Heart left ventricle (tissue), 16 donors: ENCODE measurements around the gene CNR2. TPM values are rescaled to one million over a fixed set of nuclear protein-coding genes. Genes with fewer than 3 reads are reported as not detected.
A peak's percentile ranks its signal among the peaks of the same experiment; 100 is the strongest.
"Not testable (repeated sequence)": the region's sequence is repeated elsewhere in the genome, so short reads cannot be mapped to it uniquely, and the experiment has no call there.

Experiments used
- ATAC-seq, 4 donors: fragments of 200-7000 bp; cut with Tn5 transposase; one replicate each; pipeline ENCODE4 v1.9.1; 2020 to 2022; ENCODE audit warnings: moderate library complexity in 4 of 4, mild to moderate bottlenecking in 3 of 4, moderate number of reproducible peaks in 1 of 4
- DNase-seq, 5 donors: peaks; one replicate each; pipeline ENCODE4 v3.0.0-alpha.2; 2020
- H3K27ac ChIP-seq, 12 donors: fragments of 200-600 bp; sonication (generic) in 4 of 12; one replicate each; pipeline versions ENCODE4 v1.5.0 to v1.8.0; 2016 to 2022; ENCODE audit warnings: mild to moderate bottlenecking in 2 of 12
- H3K27me3 ChIP-seq, 9 donors: fragments of 200-600 bp; sonication (generic) in 2 of 9; one replicate each; pipeline versions ENCODE4 v1.5.1 to v1.8.0; 2016 to 2022; ENCODE audit warnings: mild to moderate bottlenecking in 3 of 9
- H3K36me3 ChIP-seq, 9 donors: fragments of 200-600 bp; sonication (generic) in 2 of 9; one replicate each; pipeline versions ENCODE4 v1.5.0 to v1.8.0; 2018 to 2022; ENCODE audit warnings: mild to moderate bottlenecking in 2 of 9
- H3K4me1 ChIP-seq, 12 donors: fragments of 200-600 bp; sonication (generic) in 4 of 12; one replicate each; pipeline versions ENCODE4 v1.5.0 to v1.8.0; 2016 to 2022; ENCODE audit warnings: mild to moderate bottlenecking in 3 of 12
- H3K4me3 ChIP-seq, 12 donors: fragments of 200-600 bp; sonication (generic) in 4 of 12; one replicate each; pipeline versions ENCODE4 v1.5.0 to v1.8.0; 2017 to 2022; ENCODE audit warnings: mild to moderate bottlenecking in 9 of 12, moderate library complexity in 4 of 12
- H3K9me3 ChIP-seq, 12 donors: fragments of 200-600 bp; sonication (generic) in 4 of 12; one replicate each; pipeline versions ENCODE4 v1.5.0 to v1.8.0; 2016 to 2022; ENCODE audit warnings: mild to moderate bottlenecking in 1 of 12
- CTCF ChIP-seq, 12 donors: fragments of 200-600 bp; sonication (generic) in 4 of 12; IDR thresholded peaks; one replicate each; pipeline versions ENCODE4 v1.5.0 to v1.8.0; 2018 to 2022; ENCODE audit warnings: antibody characterized with exemption in 12 of 12, mild to moderate bottlenecking in 5 of 12
- POLR2A ChIP-seq, 2 donors: fragments of 450-650 bp; IDR thresholded peaks; one replicate each; pipeline ENCODE4 v1.6.1; 2017; ENCODE audit warnings: antibody characterized with exemption in 2 of 2, mild to moderate bottlenecking in 2 of 2, moderate library complexity in 2 of 2
- WGBS, 4 donors: extraction: QIAGEN DNeasy Blood & Tissue Kit in 2 of 4; methylation state at CpG; one replicate each; pipeline versions ENCODE4 v1.1.5 to v1.1.7; 2013 to 2018; 5-methylcytosine and 5-hydroxymethylcytosine counted together
- intact Hi-C, 10 donors: fragments of 100-400 bp; cut with DNase I; formaldehyde crosslinking; loops; one replicate each; pipeline versions ENCODE4 v1.11.1 to v1.14.2; 2022
- polyA plus RNA-seq, 2 donors: library from polyadenylated mRNA; stranded (reverse); fragments of 200-250 nt; gene quantifications; one replicate each; pipeline ENCODE4 v1.2.3, GENCODE V29; 2013
- total RNA-seq, 9 donors: library from RNA; depleted of rRNA in 2 of 9; stranded (reverse); fragments of >200 nt in 2 of 9; fragmentation: NEBNext Ultra II Directional in 3 of 9; extraction: Animal tissue kit (Norgen Biotek cat#: 25700) in 3 of 9; gene quantifications; one replicate each; pipeline versions ENCODE4 v1.1.0 to v1.2.4, GENCODE V29; 2016 to 2023
- donor health status: ischemic (EF 13 %, LVEDD 7.1; RV severe dilation, severe dysfunction).
- donor health status: healthy with polysubstance abuse.
- donor health status: DM: no; HTN: yes; CAD: no.
- donor health status: DM: no; HTN: no; CAD: no.
- donor health status: ischemic (EF 25% LVEDD 6.9; RV normal size, moderate dysfunction).
- donor health status: ischemic (EF 25% LVEDD 5.7; RV mildly dilated, moderate dysfunction).
- donor health status: healthy.
- donor health status: DM: yes; HTN: yes; CAD: no.
- donor health status: ischemic (EF 35%, LVEDD 5.7; RV mildly dilated, moderate dysfunction).
- donor health status: nonischemic (EF 11% LVEDD 7.7; RV severe dilation, severe dysfunction).
- donor health status: DM: yes; HTN: yes; CAD: no.
- donor health status: PGD.
- donor health status: ischemic (EF 29% LVEDD 5.4; RV normal size, mild dysfunction).
- donor health status: nonischemic (EF 23%, LVEDD 6.1; RV moderate dilation, normal function).

CNR2 gene
- total and polyA plus RNA-seq, 11 donors = 0.01 to 0.13 (median 0.09) TPM; not detected in 7

GRCh38 chr1:23838401-23838866, 74.7 kb downstream of the CNR2 start:
- whole genome bisulfite sequencing, 4 donors = 0 to 1% (median 0%) methylated on average over 13 to 21 of the region's 21 CpGs
- Histone ChIP-seq H3K27ac (no peak overlapping the region), H3K4me3 (peak overlapping the region in 10 of 12 donors; percentile 16 to 49 (median 40)), H3K9me3 (no peaks in the 10 kb centered on the region), H3K27me3 (no peaks in the 10 kb centered on the region), H3K4me1 (peaks cover 0 to 12% (median 4%) of the 10 kb centered on the region in 12 donors), H3K36me3 (peaks cover 0 to under 1% (median 0%) of the 10 kb centered on the region in 9 donors)
- peak; percentile 48 to 85 (median 64) for DNase-seq
- intact Hi-C loops = no loop called here
- no peak for TF ChIP-seq POLR2A (IDR thresholded peaks at IDR 0.05)
- TF ChIP-seq CTCF (IDR thresholded peaks at IDR 0.05) = no peak
- ATAC-seq = peak; percentile 88 to 99 (median 98)

GRCh38 chr1:23837908-23838307, 75.3 kb downstream of the CNR2 start:
- ATAC-seq = peak in 1 of 4 donors; percentile 46
- H3K27me3 ChIP-seq = no peaks in the 10 kb centered on the region
- H3K4me1 ChIP-seq = peaks cover 0 to 12% (median 4%) of the 10 kb centered on the region in 12 donors
- H3K27ac ChIP-seq = no peak overlapping the region
- no peaks in the 10 kb centered on the region for H3K36me3 ChIP-seq
- WGBS, 4 donors = 20 to 27% (median 25%) methylated on average over 13 of the region's 13 CpGs
- TF ChIP-seq CTCF (IDR thresholded peaks at IDR 0.05) (no peak), POLR2A (IDR thresholded peaks at IDR 0.05) (no peak)
- intact Hi-C loops = no loop called here
- no peaks in the 10 kb centered on the region for H3K9me3 ChIP-seq
- peak in 1 of 5 donors; percentile 20 for DNase-seq
- peak overlapping the region in 8 of 12 donors; percentile 34 to 49 (median 44) for H3K4me3 ChIP-seq

- Histone ChIP-seq H3K27ac (no peak overlapping the region), H3K36me3 (no peaks in the 10 kb centered on the region), H3K4me3 (no peak overlapping the region), H3K9me3 (no peaks in the 10 kb centered on the region), H3K27me3 (no peaks in the 10 kb centered on the region), H3K4me1 (peaks cover 0 to 12% (median 4%) of the 10 kb centered on the region in 12 donors)
- DNase-seq = no peak
- intact Hi-C loops = no loop called here
- WGBS, 4 donors = 70 to 86% (median 79%) methylated on average over 3 of the region's 3 CpGs
- ATAC-seq = no peak
- no peak for TF ChIP-seq POLR2A (IDR thresholded peaks at IDR 0.05)
- TF ChIP-seq CTCF (IDR thresholded peaks at IDR 0.05) = no peak
Observed at GRCh38 chr1:23836037-23836436, 77.1 kb downstream of the CNR2 start.

GRCh38 chr1:23834156-23834555, 79.0 kb downstream of the CNR2 start:
- H3K27me3 ChIP-seq, H3K36me3 ChIP-seq, ATAC-seq, DNase-seq, intact Hi-C loops, H3K9me3 ChIP-seq, H3K4me3 ChIP-seq, H3K27ac ChIP-seq: not testable (repeated sequence)
- WGBS, 4 donors = 80 to 85% (median 82%) methylated on average over 6 of the region's 6 CpGs
- H3K4me1 ChIP-seq = peaks cover 0 to 12% (median 4%) of the 10 kb centered on the region in 12 donors

GRCh38 chr1:23827717-23828116, 85.4 kb downstream of the CNR2 start:
- TF ChIP-seq POLR2A (IDR thresholded peaks at IDR 0.05) (no peak), CTCF (IDR thresholded peaks at IDR 0.05) (no peak)
- DNase-seq = no peak
- H3K27me3 ChIP-seq = no peaks in the 10 kb centered on the region
- 67 to 72% (median 69%) methylated on average over 1 of the region's 1 CpG for WGBS, 4 donors
- intact Hi-C loops = loop anchor here in 3 of 10 donors (5.0 to 10.0 kb wide), 2 partner anchors 40 to 53 kb away; partner anchors contain the start of genes FUCA1 (in 2 of the 3) and PITHD1 (in 1 of the 3)
- H3K4me3 ChIP-seq = no peak overlapping the region
- no peaks in the 10 kb centered on the region for H3K36me3 ChIP-seq
- no peak for ATAC-seq
- H3K4me1 ChIP-seq = peaks cover 0 to 18% (median 10%) of the 10 kb centered on the region in 12 donors
- H3K9me3 ChIP-seq = no peaks in the 10 kb centered on the region
- no peak overlapping the region for H3K27ac ChIP-seq

GRCh38 chr1:23826590-23826989, 86.6 kb downstream of the CNR2 start:
- H3K9me3 ChIP-seq, H3K36me3 ChIP-seq, ATAC-seq, DNase-seq, H3K4me3 ChIP-seq, H3K27ac ChIP-seq, H3K27me3 ChIP-seq: not testable (repeated sequence)
- H3K4me1 ChIP-seq = peaks cover 0 to 18% (median 10%) of the 10 kb centered on the region in 12 donors
- intact Hi-C loops = loop anchor here in 3 of 10 donors (5.0 to 10.0 kb wide), 2 partner anchors 41 to 52 kb away; partner anchors contain the start of genes FUCA1 (in 2 of the 3) and PITHD1 (in 1 of the 3)
- 96 to 98% (median 97%) methylated on average over 13 of the region's 13 CpGs for WGBS, 4 donors
